Epithelial cell of esophagus (primary cell): Measurements from ENCODE around the gene CCND1.

Source experiments
- DNase-seq: peaks from one replicate; pipeline ENCODE4 v3.0.0; 2010; ENCODE audit warnings: low read depth
- H3K4me3 ChIP-seq: 2 replicates; pipeline ENCODE4 v1.5.1; 2011; ENCODE audit warnings: mild to moderate bottlenecking, low read length, control low read depth
- CTCF ChIP-seq: IDR thresholded peaks from 2 replicates; pipeline ENCODE4 v1.5.1; 2011; ENCODE audit warnings: low read depth, mild to moderate bottlenecking, low read length, control low read depth, inconsistent platforms; ENCODE audit not compliant: insufficient read depth; ENCODE audit errors: missing control alignments

Gene CCND1

GRCh38 chr11:69630424-69630823, 10.5 kb upstream of the CCND1 start:
- no peak for TF ChIP-seq CTCF
- no peak for DNase-seq
- no peak overlapping the region for H3K4me3 ChIP-seq

DNA sequence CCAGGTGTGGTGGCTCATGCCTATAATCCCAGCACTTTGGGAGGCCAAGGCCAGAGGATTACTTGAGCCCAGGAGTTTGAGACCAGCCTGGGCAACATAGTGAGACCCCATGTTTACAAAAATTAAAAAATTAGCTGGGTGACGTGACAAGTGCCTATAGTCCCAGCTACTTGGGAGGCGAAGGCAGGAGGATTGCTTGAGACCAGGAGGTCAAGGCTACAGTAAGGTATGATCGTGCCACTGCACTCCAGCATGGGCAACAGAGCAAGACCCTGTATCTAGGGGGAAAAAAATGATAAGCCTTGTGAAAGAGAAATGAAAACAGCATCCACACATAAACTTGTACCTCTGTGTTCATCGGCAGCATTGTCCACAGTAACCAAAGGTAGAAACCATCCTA, 8.1 kb upstream of the CCND1 start:
- no peak for TF ChIP-seq CTCF
- H3K4me3 ChIP-seq: no peak overlapping the region
- DNase-seq: no peak

- H3K4me3 ChIP-seq: no peak overlapping the region
- no peak for TF ChIP-seq CTCF
- DNase-seq: no peak
These were observed 6.9 kb upstream of the CCND1 start for GRCh38 chr11:69634069-69634468.

- TF ChIP-seq CTCF: no peak
- H3K4me3 ChIP-seq: no peak overlapping the region
- DNase-seq: no peak
These were observed 6.4 kb upstream of the CCND1 start for GRCh38 chr11:69634590-69634989.

DNA sequence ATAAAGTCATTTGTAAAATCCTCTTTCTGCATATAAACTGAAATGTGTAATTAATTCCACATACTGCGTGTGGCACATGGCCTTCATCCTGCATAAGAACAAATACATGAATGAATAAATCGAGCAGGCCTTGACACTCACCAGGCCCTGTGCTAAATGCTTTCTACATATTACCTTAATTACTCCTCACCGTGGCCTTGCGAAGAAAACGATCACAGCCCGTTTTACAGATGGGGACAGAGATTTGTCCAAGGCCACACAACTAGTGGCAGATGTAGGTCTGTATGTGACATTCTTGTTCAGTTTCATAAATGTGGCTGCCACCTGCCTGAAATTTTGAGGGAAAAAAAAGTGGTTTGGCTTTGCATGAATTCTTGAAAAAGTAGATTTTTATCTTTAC, 5.8 kb upstream of the CCND1 start:
- DNase-seq: no peak
- no peak overlapping the region for H3K4me3 ChIP-seq
- TF ChIP-seq CTCF: no peak

- DNase-seq: no peak
- peak overlapping the region; percentile 89 for H3K4me3 ChIP-seq
- no peak for TF ChIP-seq CTCF
These were observed 5.0 kb upstream of the CCND1 start for GRCh38 chr11:69635804-69636511.

DNA sequence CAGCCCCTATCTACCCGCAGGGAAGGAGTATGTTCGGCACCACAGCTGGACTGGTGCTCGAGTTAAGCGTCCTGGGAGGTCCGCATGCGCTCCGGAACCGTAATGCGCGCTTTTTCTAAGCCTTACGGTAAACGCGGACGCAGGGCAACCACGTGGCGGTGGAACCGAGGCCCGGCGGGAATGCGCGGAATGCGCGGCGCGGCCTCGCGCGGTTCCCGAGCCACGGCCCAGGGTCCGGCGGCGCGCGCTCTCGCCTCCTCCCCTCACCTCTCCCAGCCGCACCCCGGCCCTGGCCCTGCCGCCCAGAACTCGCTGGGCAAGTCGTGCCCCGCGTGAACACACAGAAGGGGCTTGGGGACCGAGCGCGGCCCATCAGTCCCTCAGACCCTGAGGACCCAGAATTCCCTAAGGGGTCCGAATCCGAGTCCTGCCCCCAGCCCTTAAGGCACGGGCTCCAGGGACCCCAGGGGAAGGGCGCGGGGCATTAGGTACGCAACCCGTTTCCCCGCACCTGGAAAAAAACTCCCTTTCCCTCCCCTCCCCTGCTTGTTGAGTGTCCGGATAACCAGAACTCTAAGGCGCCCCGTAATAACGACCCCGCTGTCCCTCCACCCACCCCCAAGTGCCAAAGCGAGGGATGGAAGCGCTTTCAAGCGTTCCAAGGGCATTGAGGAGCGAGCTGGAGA, 4.3 kb upstream of the CCND1 start:
- DNase-seq: peak; percentile 79
- no peak for TF ChIP-seq CTCF
- H3K4me3 ChIP-seq: peak overlapping the region; percentile 89
